Natural killer cell (primary cell): Measurements from ENCODE around the gene BTD. TPM values are rescaled to one million over a fixed set of nuclear protein-coding genes. Genes with fewer than 3 reads are reported as not detected.

Source experiments
- ATAC-seq, 3 donors: fragments of 150-1000 bp in 2 of 3; fragments of 200-7000 bp in 1 of 3; cut with Tn5 transposase; 1 replicate in 1 of 3; 2 replicates in 2 of 3; pipeline ENCODE4 v1.10.0; 2021; ENCODE audit warnings: mild to moderate bottlenecking in 2 of 3, moderate library complexity in 2 of 3
- DNase-seq, 2 donors: peaks; one replicate each; pipeline versions ENCODE4 v3.0.0 to v3.0.0-alpha.2; 2013 to 2021; ENCODE audit warnings: mixed read lengths in 1 of 2
- H3K27ac ChIP-seq: one replicate; pipeline ENCODE4 v1.5.1; 2013; ENCODE audit warnings: mild to moderate bottlenecking, low read length
- H3K27me3 ChIP-seq: one replicate; pipeline ENCODE4 v1.6.1; 2013; ENCODE audit warnings: low read length; ENCODE audit not compliant: control insufficient read depth, insufficient read depth
- H3K36me3 ChIP-seq: one replicate; pipeline ENCODE4 v1.6.1; 2013; ENCODE audit warnings: low read length; ENCODE audit not compliant: control insufficient read depth, insufficient read depth
- H3K4me1 ChIP-seq: one replicate; pipeline ENCODE4 v1.6.1; 2013; ENCODE audit warnings: low read length; ENCODE audit not compliant: control insufficient read depth, insufficient read depth
- H3K4me3 ChIP-seq: one replicate; pipeline ENCODE4 v1.5.1; 2013; ENCODE audit warnings: low read length
- H3K9me3 ChIP-seq: one replicate; pipeline ENCODE4 v1.6.1; 2013; ENCODE audit warnings: low read length; ENCODE audit not compliant: control insufficient read depth, insufficient read depth
- H3K27ac Mint-ChIP-seq, 2 donors: one replicate each; pipeline ENCODE4 v1.8.0; 2022; ENCODE audit warnings: mild to moderate bottlenecking in 2 of 2, mixed read lengths in 2 of 2, moderate library complexity in 1 of 2
- H3K27me3 Mint-ChIP-seq, 2 donors: one replicate each; pipeline ENCODE4 v1.8.0; 2022; ENCODE audit warnings: low read depth in 2 of 2, mixed read lengths in 2 of 2
- H3K36me3 Mint-ChIP-seq: one replicate; pipeline ENCODE4 v1.8.0; 2022; ENCODE audit warnings: mixed read lengths
- H3K4me1 Mint-ChIP-seq, 2 donors: one replicate each; pipeline ENCODE4 v1.8.0; 2022; ENCODE audit warnings: mixed read lengths in 2 of 2
- H3K4me3 Mint-ChIP-seq: one replicate; pipeline ENCODE4 v1.8.0; 2022; ENCODE audit warnings: mild to moderate bottlenecking, moderate library complexity, mixed read lengths
- H3K9me3 Mint-ChIP-seq, 2 donors: one replicate each; pipeline ENCODE4 v1.8.0; 2022; ENCODE audit warnings: mixed read lengths in 2 of 2
- WGBS: methylation state at CpG from one replicate; pipeline ENCODE4 v1.1.7; 2013; ENCODE audit warnings: missing lambda C conversion rate; ENCODE audit not compliant: insufficient coverage; 5-methylcytosine and 5-hydroxymethylcytosine counted together
- intact Hi-C: fragments of 100-400 bp; cut with micrococcal nuclease; formaldehyde crosslinking; loops from one replicate; pipeline ENCODE4 v1.14.2; 2022
- total RNA-seq, 4 donors: library from RNA; stranded (reverse); fragments of 120-200 nt in 1 of 4; gene quantifications; one replicate each; pipeline versions ENCODE4 v1.2.3 to v1.2.4, GENCODE V29; 2013 to 2022
- TF ChIP-seq, protein P1 (sequence below): fragments of 200-600 bp; IDR thresholded peaks from one replicate; pipeline ENCODE4 v1.8.0; 2022; ENCODE audit warnings: antibody characterized with exemption

BTD gene
- total RNA-seq, 3 donors from 2014 or later (not counting 1 experiment from before 2014, with no cell fraction given), result 19.9 to 27.5 (median 23.6) TPM

DNA sequence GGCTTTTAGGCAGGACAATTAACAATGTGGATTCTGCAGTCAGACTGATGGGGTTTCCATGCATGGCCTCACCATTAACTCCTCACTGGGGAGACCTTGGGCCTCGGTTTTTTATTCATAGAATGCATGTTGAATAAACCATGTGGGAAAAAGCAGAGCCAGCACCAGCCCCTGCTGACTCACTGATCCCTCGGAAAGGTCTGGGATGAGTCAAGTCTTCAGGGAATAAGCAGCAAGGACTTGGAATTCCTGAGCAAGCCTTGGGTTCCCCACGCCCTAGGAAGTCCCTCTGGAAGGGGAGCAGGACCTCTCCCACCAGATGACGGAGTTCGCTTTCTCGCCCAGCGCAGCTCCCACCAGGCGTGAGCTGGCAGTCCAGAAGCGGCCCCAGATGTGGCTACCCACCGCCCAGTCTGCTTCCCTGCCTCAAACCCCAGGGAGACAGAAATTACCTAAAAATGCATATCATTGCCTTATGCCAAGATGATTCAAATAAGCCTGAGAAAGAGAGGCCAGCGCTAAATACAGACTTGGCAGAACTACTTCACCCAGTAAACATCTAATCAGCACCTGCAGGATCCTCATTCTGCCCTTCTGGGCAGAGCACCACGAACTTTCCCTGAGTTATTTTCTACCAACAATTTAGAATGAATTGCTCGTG, 45.4 kb downstream of the BTD start:
- WGBS, result 73% methylated on average over 11 of the region's 13 CpGs
- Mint-ChIP-seq H3K9me3 (no peaks in the 10 kb centered on the region), H3K4me3 (peak overlapping the region; percentile 92), H3K4me1 (peaks cover 58 to 63% of the 10 kb centered on the region in 2 donors), H3K36me3 (no peaks in the 10 kb centered on the region), H3K27me3 (peaks cover 0 to 18% of the 10 kb centered on the region in 2 donors), H3K27ac (peak overlapping the region; percentile 83 to 94)
- TF ChIP-seq, protein P1, sequence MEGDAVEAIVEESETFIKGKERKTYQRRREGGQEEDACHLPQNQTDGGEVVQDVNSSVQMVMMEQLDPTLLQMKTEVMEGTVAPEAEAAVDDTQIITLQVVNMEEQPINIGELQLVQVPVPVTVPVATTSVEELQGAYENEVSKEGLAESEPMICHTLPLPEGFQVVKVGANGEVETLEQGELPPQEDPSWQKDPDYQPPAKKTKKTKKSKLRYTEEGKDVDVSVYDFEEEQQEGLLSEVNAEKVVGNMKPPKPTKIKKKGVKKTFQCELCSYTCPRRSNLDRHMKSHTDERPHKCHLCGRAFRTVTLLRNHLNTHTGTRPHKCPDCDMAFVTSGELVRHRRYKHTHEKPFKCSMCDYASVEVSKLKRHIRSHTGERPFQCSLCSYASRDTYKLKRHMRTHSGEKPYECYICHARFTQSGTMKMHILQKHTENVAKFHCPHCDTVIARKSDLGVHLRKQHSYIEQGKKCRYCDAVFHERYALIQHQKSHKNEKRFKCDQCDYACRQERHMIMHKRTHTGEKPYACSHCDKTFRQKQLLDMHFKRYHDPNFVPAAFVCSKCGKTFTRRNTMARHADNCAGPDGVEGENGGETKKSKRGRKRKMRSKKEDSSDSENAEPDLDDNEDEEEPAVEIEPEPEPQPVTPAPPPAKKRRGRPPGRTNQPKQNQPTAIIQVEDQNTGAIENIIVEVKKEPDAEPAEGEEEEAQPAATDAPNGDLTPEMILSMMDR, result no peak
- no peaks in the 10 kb centered on the region for H3K36me3 ChIP-seq
- H3K9me3 ChIP-seq, result no peaks in the 10 kb centered on the region
- H3K4me3 ChIP-seq, result no peak overlapping the region
- ATAC-seq (peak in 2 of 3 donors; percentile 7 to 14), DNase-seq (peak in 1 of 2 donors; percentile 16)
- H3K4me1 ChIP-seq, result peaks cover 51% of the 10 kb centered on the region
- H3K27me3 ChIP-seq, result no peaks in the 10 kb centered on the region
- no peak overlapping the region for H3K27ac ChIP-seq
- intact Hi-C loops, result loop anchor here (1.0 kb wide), 1 partner anchor 84 kb away; no protein-coding TSS in a partner anchor

DNA sequence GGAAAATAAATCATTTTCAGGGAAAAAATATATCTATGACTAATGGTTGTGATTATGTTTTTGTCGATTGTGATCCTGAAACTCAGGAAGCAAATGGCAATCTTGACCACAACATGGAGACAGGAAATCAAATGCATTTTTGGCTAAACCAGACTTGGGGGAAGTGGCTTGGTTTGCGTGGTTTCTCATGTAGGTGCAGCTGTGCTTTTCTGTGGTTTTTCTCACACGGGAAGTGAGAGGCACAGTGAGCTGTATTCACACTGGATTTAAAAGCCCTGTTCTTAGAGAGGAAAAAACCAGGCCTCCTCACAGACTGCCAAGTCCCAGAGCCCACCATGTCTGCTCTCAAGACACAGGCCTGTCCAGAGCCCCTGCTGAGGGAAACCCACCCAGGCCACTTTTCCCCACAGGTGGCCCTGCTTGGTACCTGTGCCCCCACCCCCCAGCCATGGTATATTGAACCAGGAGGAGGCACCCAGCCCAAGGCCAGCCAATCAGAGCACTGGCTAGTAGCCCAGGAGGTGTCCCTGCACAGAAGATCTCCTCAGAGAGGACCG, 46.1 kb downstream of the BTD start:
- Mint-ChIP-seq H3K36me3 (no peaks in the 10 kb centered on the region), H3K4me1 (peaks cover 58 to 63% of the 10 kb centered on the region in 2 donors), H3K9me3 (no peaks in the 10 kb centered on the region), H3K27ac (peak overlapping the region; percentile 83 to 94), H3K27me3 (peaks cover 0 to 20% of the 10 kb centered on the region in 2 donors), H3K4me3 (peak overlapping the region; percentile 92)
- ATAC-seq (peak; percentile 80 to 87 (median 81)), DNase-seq (peak; percentile 51 to 78)
- Histone ChIP-seq H3K27ac (peak overlapping the region; percentile 16), H3K36me3 (no peaks in the 10 kb centered on the region), H3K9me3 (no peaks in the 10 kb centered on the region), H3K4me3 (no peak overlapping the region), H3K27me3 (no peaks in the 10 kb centered on the region), H3K4me1 (peaks cover 51% of the 10 kb centered on the region)
- intact Hi-C loops, result loop anchor here (1.0 kb wide), 1 partner anchor 84 kb away; no protein-coding TSS in a partner anchor
- 10% methylated on average over 4 of the region's 4 CpGs for WGBS
- TF ChIP-seq, protein P1, result no peak

DNA sequence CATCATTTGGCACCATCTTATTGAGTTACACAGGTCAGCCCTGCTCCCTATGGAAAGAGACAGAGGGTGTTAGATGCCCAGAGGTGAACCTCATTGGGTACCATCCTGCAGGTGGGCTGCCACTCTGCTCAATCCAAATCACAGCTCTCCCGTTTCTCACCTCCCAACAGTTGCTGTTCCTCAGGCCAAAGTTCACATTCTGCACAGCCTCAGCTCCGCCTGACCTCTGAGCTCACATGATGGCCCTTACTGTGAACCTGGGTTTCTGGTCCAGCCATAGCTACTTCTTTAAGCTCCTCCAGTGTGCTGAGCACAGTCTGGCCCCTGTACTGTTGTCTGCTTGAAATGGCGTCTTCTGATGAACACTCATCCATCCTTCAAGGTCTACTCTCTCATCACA, 47.8 kb downstream of the BTD start:
- TF ChIP-seq, protein P1, result no peak
- H3K4me1 Mint-ChIP-seq, result peaks cover 58 to 68% of the 10 kb centered on the region in 2 donors
- no peak overlapping the region for H3K4me3 Mint-ChIP-seq

More for the DNA sequence above, 47.8 kb downstream of the BTD start:
- Histone ChIP-seq H3K27ac (no peak overlapping the region), H3K9me3 (no peaks in the 10 kb centered on the region), H3K36me3 (no peaks in the 10 kb centered on the region), H3K4me3 (no peak overlapping the region), H3K4me1 (peaks cover 51% of the 10 kb centered on the region), H3K27me3 (no peaks in the 10 kb centered on the region)
- no peaks in the 10 kb centered on the region for H3K9me3 Mint-ChIP-seq
- peak overlapping the region in 1 of 2 donors; percentile 33 for H3K27ac Mint-ChIP-seq
- peaks cover 0 to 22% of the 10 kb centered on the region in 2 donors for H3K27me3 Mint-ChIP-seq
- no peak for ATAC-seq
- intact Hi-C loops, result no loop called here
- 98% methylated on average over 3 of the region's 3 CpGs for WGBS
- H3K36me3 Mint-ChIP-seq, result no peaks in the 10 kb centered on the region
- DNase-seq, result no peak
